ENCODE results near the gene PNLIPRP1. TPM values are rescaled to one million over a fixed set of nuclear protein-coding genes. Genes with fewer than 3 reads are reported as not detected.

PNLIPRP1 gene
- polyA plus RNA-seq, 3 donors, result 0.04 TPM; not detected in 2

DNA sequence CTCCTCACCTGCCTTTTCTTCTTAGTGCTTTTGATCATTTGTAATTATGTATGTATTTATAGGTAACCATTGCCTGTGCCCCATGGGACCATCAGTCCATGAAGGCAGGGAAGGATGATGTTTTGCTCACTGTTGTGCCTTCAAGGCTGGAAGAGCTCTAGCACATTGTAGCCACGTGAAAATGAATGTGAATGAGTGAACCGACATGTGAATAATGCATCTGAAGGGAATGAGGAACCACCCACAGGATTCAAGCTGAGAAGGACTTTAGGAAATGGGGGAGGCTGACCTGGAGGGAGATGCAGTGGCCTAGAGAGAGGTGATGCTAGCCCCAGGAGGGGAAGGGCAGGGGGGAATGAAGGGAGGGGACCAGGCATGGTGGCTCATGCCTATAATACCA is 24.0 kb downstream of the PNLIPRP1 start:
- 36% methylated on average over 2 of the region's 2 CpGs for WGBS (ENCODE audit: insufficient coverage)

GRCh38 chr10:116615199-116615776 is 24.5 kb downstream of the PNLIPRP1 start:
- Histone ChIP-seq H3K9me3 (replicated peaks in 1 of 2; ENCODE audit: control insufficient read depth in 1 of 2, insufficient read depth in 1 of 2, low read length in 2 of 2) (peaks cover 0 to 6% of the 10 kb centered on the region in 2 donors), H3K4me3 (replicated peaks in 1 of 3; ENCODE audit: low read depth in 2 of 3, low read length in 3 of 3) (no peak overlapping the region), H3K27me3 (ENCODE audit: control insufficient read depth in 2 of 2, insufficient read depth in 2 of 2, low read length in 2 of 2) (peaks cover 0 to 5% of the 10 kb centered on the region in 2 donors), H3K27ac (ENCODE audit: low read depth in 1 of 2, low read length in 2 of 2) (no peak overlapping the region), H3K4me1 (ENCODE audit: control insufficient read depth in 1 of 2, insufficient read depth in 2 of 2, low read length in 2 of 2) (no peaks in the 10 kb centered on the region), H4K20me1 (ENCODE audit: insufficient read depth, low read length) (no peaks in the 10 kb centered on the region), H3K79me2 (ENCODE audit: insufficient read depth, low read length) (no peaks in the 10 kb centered on the region), H3K36me3 (replicated peaks in 1 of 2; ENCODE audit: control insufficient read depth in 1 of 2, insufficient read depth in 2 of 2, low read length in 2 of 2) (no peaks in the 10 kb centered on the region), H3K4me2 (replicated peaks; ENCODE audit: extremely low read depth, low read length, poor library complexity, severe bottlenecking) (no peak overlapping the region), H3K9ac (ENCODE audit: insufficient read depth, low read length, poor library complexity, severe bottlenecking) (no peak overlapping the region), H2AFZ (ENCODE audit: insufficient read depth, low read depth, low read length, poor library complexity, severe bottlenecking) (no peak overlapping the region)
- DNase-seq, result no peak
- Mint-ChIP-seq H3K4me1 (no peaks in the 10 kb centered on the region), H3K4me3 (no peak overlapping the region), H3K36me3 (no peaks in the 10 kb centered on the region), H3K27ac (no peak overlapping the region), H3K27me3 (ENCODE audit: low read depth in 3 of 3) (peaks cover 2 to 10% (median 10%) of the 10 kb centered on the region in 3 donors), H3K9me3 (peaks cover under 1 to 11% (median 3%) of the 10 kb centered on the region in 7 donors)
- TF ChIP-seq, protein P1, sequence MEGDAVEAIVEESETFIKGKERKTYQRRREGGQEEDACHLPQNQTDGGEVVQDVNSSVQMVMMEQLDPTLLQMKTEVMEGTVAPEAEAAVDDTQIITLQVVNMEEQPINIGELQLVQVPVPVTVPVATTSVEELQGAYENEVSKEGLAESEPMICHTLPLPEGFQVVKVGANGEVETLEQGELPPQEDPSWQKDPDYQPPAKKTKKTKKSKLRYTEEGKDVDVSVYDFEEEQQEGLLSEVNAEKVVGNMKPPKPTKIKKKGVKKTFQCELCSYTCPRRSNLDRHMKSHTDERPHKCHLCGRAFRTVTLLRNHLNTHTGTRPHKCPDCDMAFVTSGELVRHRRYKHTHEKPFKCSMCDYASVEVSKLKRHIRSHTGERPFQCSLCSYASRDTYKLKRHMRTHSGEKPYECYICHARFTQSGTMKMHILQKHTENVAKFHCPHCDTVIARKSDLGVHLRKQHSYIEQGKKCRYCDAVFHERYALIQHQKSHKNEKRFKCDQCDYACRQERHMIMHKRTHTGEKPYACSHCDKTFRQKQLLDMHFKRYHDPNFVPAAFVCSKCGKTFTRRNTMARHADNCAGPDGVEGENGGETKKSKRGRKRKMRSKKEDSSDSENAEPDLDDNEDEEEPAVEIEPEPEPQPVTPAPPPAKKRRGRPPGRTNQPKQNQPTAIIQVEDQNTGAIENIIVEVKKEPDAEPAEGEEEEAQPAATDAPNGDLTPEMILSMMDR (IDR thresholded peaks at IDR 0.05), result no peak
- 60% methylated on average over 1 of the region's 3 CpGs for WGBS (ENCODE audit: insufficient coverage)
- intact Hi-C loops (cut with micrococcal nuclease), result no loop called here

More for the DNA sequence above, 24.0 kb downstream of the PNLIPRP1 start:
- peaks cover 0 to 6% of the 10 kb centered on the region in 2 donors for H3K9me3 ChIP-seq (replicated peaks in 1 of 2; ENCODE audit: control insufficient read depth in 1 of 2, insufficient read depth in 1 of 2, low read length in 2 of 2)
- Mint-ChIP-seq H3K36me3 (no peaks in the 10 kb centered on the region), H3K27me3 (ENCODE audit: low read depth in 3 of 3) (peaks cover 7 to 15% (median 15%) of the 10 kb centered on the region in 3 donors), H3K4me3 (no peak overlapping the region), H3K9me3 (peaks cover 3 to 16% (median 6%) of the 10 kb centered on the region in 7 donors), H3K27ac (no peak overlapping the region), H3K4me1 (no peaks in the 10 kb centered on the region)
- TF ChIP-seq, protein P1 (IDR thresholded peaks at IDR 0.05), result no peak
- no peak overlapping the region for H3K4me3 ChIP-seq (replicated peaks in 1 of 3; ENCODE audit: low read depth in 2 of 3, low read length in 3 of 3)
- H4K20me1 ChIP-seq (ENCODE audit: insufficient read depth, low read length), result no peaks in the 10 kb centered on the region
- H3K4me2 ChIP-seq (replicated peaks; ENCODE audit: extremely low read depth, low read length, poor library complexity, severe bottlenecking), result no peak overlapping the region
- H3K36me3 ChIP-seq (replicated peaks in 1 of 2; ENCODE audit: control insufficient read depth in 1 of 2, insufficient read depth in 2 of 2, low read length in 2 of 2), result no peaks in the 10 kb centered on the region
- H3K79me2 ChIP-seq (ENCODE audit: insufficient read depth, low read length), result no peaks in the 10 kb centered on the region
- no peak overlapping the region for H2AFZ ChIP-seq (ENCODE audit: insufficient read depth, low read depth, low read length, poor library complexity, severe bottlenecking)
- intact Hi-C loops (cut with micrococcal nuclease), result no loop called here
- no peak overlapping the region for H3K27ac ChIP-seq (ENCODE audit: low read depth in 1 of 2, low read length in 2 of 2)
- no peak for DNase-seq
- no peaks in the 10 kb centered on the region for H3K4me1 ChIP-seq (ENCODE audit: control insufficient read depth in 1 of 2, insufficient read depth in 2 of 2, low read length in 2 of 2)
- peaks cover 0 to 9% of the 10 kb centered on the region in 2 donors for H3K27me3 ChIP-seq (ENCODE audit: control insufficient read depth in 2 of 2, insufficient read depth in 2 of 2, low read length in 2 of 2)
- H3K9ac ChIP-seq (ENCODE audit: insufficient read depth, low read length, poor library complexity, severe bottlenecking), result no peak overlapping the region
